Hepatocyte (in vitro differentiated cells): Measurements from ENCODE around the gene ZNF787. TPM values are rescaled to one million over a fixed set of nuclear protein-coding genes. Genes with fewer than 3 reads are reported as not detected.

Experiments used
- DNase-seq: peaks from one replicate; pipeline ENCODE4 v3.0.0-alpha.2; 2016; ENCODE audit warnings: low spot score
- H2AFZ ChIP-seq: fragments of 200-600 bp; sonication (generic); 2 replicates; pipeline ENCODE4 v1.6.0; 2016; ENCODE audit warnings: antibody characterized with exemption, mild to moderate bottlenecking
- H3K27ac ChIP-seq: fragments of 200-600 bp; sonication (generic); 2 replicates; pipeline ENCODE4 v1.5.1; 2016; ENCODE audit warnings: mild to moderate bottlenecking
- H3K27me3 ChIP-seq: fragments of 200-600 bp; sonication (generic); 2 replicates; pipeline ENCODE4 v1.6.1; 2016
- H3K36me3 ChIP-seq: fragments of 200-600 bp; sonication (generic); replicated peaks from 2 replicates; pipeline ENCODE4 v1.5.1; 2016; ENCODE audit warnings: low read depth; ENCODE audit not compliant: insufficient read depth
- H3K4me1 ChIP-seq: fragments of 200-600 bp; sonication (generic); 2 replicates; pipeline ENCODE4 v1.5.1; 2016; ENCODE audit warnings: mild to moderate bottlenecking, moderate library complexity; ENCODE audit not compliant: insufficient read depth
- H3K4me2 ChIP-seq: fragments of 200-600 bp; sonication (generic); 2 replicates; pipeline ENCODE4 v1.6.0; 2016
- H3K4me3 ChIP-seq: fragments of 200-600 bp; sonication (generic); 2 replicates; pipeline ENCODE4 v1.5.1; 2016; ENCODE audit warnings: mild to moderate bottlenecking
- H3K79me2 ChIP-seq: fragments of 200-600 bp; sonication (generic); 2 replicates; pipeline ENCODE4 v1.6.0; 2017; ENCODE audit warnings: mild to moderate bottlenecking
- H3K9me2 ChIP-seq: fragments of 200-600 bp; sonication (generic); replicated peaks from 2 replicates; pipeline ENCODE4 v1.6.0; 2017; ENCODE audit warnings: mild to moderate bottlenecking; ENCODE audit not compliant: insufficient read depth
- H3K9me3 ChIP-seq: fragments of 200-600 bp; sonication (generic); 2 replicates; pipeline ENCODE4 v1.5.1; 2016; ENCODE audit warnings: low read depth, mild to moderate bottlenecking
- H4K20me1 ChIP-seq: fragments of 200-600 bp; sonication (generic); 2 replicates; pipeline ENCODE4 v1.6.0; 2016; ENCODE audit warnings: mild to moderate bottlenecking; ENCODE audit not compliant: insufficient read depth, poor library complexity, severe bottlenecking
- EZH2 ChIP-seq: fragments of 200-600 bp; sonication (generic); IDR thresholded peaks from 2 replicates; pipeline ENCODE4 v1.6.1; 2016; ENCODE audit warnings: antibody characterized with exemption, mild to moderate bottlenecking, borderline replicate concordance
- EZH2phosphoT487 ChIP-seq: fragments of 200-600 bp; sonication (generic); IDR thresholded peaks from one replicate; pipeline ENCODE4 v1.6.1; 2018; ENCODE audit warnings: antibody characterized with exemption, mild to moderate bottlenecking, low read depth, moderate library complexity; ENCODE audit not compliant: unreplicated experiment, severe bottlenecking
- WGBS: methylation state at CpG from one replicate; pipeline ENCODE4 v1.1.6; 2016; ENCODE audit warnings: low lambda C conversion rate; ENCODE audit errors: missing lambda C conversion rate; 5-methylcytosine and 5-hydroxymethylcytosine counted together
- polyA plus RNA-seq: library from polyadenylated mRNA; unstranded; fragments of >200 nt; fragmentation: Nextera tagmentation; extraction: Ambion mirVana; gene quantifications from 2 replicates; pipeline ENCODE4 v1.2.1, GENCODE V29; 2016
- total RNA-seq: library from RNA; depleted of rRNA; stranded (reverse); fragments of >200 nt; gene quantifications from 2 replicates; pipeline ENCODE4 v1.2.3, GENCODE V29; 2014
- TF ChIP-seq, protein P1 (sequence below): fragments of 200-600 bp; sonication (generic); IDR thresholded peaks from 2 replicates; pipeline ENCODE4 v1.5.1; 2016; ENCODE audit warnings: antibody characterized with exemption, mild to moderate bottlenecking; ENCODE audit not compliant: poor library complexity

The ZNF787 gene
- total and polyA plus RNA-seq, 2 experiments from 2014 or later, result 23.5 to 24.9 TPM

DNA sequence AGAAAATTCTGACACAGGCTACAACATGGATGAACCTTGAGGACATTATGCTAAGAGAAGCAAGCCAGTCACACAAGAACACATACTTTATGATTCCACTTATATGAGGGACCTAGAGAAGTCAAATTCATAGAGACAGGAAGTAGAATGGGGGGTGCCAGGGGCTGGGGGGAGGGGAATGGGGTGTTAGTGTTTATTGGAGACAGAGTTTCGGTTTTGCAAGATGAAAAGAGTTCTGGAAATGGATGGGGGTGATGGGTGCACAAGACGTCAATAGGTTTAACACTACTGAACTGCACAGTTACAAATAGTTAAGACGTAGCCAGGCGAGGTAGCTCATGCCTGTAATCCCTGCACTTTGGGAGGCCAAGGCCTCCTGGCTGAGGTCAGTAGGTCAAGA is 3.5 kb upstream of the ZNF787 start:
- WGBS, result 86% methylated on average over 3 of the region's 4 CpGs
- no peaks in the 10 kb centered on the region for H3K27me3 ChIP-seq
- H3K9me3 ChIP-seq, result no peaks in the 10 kb centered on the region
- no peak overlapping the region for H3K4me3 ChIP-seq
- H3K4me2 ChIP-seq, result no peak overlapping the region
- peaks cover 3% of the 10 kb centered on the region for H3K4me1 ChIP-seq
- H3K36me3 ChIP-seq, result no peaks in the 10 kb centered on the region
- no peak for TF ChIP-seq EZH2
- no peaks in the 10 kb centered on the region for H3K9me2 ChIP-seq
- H2AFZ ChIP-seq, result no peak overlapping the region
- no peak overlapping the region for H3K27ac ChIP-seq
- H4K20me1 ChIP-seq, result peaks cover 7% of the 10 kb centered on the region
- DNase-seq, result no peak
- peaks cover 10% of the 10 kb centered on the region for H3K79me2 ChIP-seq

DNA sequence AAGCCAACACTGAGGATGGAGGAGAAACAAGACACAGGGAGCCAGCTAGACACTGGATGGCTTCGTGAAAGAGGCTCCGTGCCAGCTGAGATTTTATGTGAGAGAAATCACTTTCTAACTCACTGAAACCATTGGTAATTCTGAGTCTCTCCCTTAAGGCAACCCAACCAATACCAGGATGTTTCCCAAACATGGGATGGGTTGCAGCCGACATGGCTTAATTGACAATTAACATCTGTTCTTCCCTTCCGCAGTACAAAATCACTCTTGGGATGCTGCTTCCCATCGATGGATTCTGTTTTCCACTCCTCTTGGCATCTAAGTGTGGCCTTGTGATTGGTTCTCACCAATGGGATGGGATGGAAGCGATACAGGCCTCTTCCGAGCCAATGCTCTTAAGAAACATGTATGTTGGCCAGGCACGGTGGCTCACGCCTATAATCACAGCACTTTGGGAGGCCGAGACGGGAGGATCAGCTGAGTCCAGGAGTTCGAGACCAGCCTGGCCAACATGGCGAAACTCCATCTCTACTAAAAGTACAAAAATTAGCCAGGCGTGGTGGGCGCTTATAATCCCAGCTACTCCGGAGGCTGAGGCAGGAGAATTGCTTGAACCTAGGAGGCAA is 2.3 kb upstream of the ZNF787 start:
- Histone ChIP-seq H3K4me3 (no peak overlapping the region), H3K9me3 (no peaks in the 10 kb centered on the region), H3K36me3 (no peaks in the 10 kb centered on the region), H3K79me2 (peaks cover 22% of the 10 kb centered on the region), H3K9me2 (no peaks in the 10 kb centered on the region), H2AFZ (no peak overlapping the region), H3K4me2 (no peak overlapping the region), H4K20me1 (peaks cover 19% of the 10 kb centered on the region), H3K27ac (no peak overlapping the region), H3K4me1 (peaks cover 14% of the 10 kb centered on the region), H3K27me3 (no peaks in the 10 kb centered on the region)
- TF ChIP-seq, protein P1, sequence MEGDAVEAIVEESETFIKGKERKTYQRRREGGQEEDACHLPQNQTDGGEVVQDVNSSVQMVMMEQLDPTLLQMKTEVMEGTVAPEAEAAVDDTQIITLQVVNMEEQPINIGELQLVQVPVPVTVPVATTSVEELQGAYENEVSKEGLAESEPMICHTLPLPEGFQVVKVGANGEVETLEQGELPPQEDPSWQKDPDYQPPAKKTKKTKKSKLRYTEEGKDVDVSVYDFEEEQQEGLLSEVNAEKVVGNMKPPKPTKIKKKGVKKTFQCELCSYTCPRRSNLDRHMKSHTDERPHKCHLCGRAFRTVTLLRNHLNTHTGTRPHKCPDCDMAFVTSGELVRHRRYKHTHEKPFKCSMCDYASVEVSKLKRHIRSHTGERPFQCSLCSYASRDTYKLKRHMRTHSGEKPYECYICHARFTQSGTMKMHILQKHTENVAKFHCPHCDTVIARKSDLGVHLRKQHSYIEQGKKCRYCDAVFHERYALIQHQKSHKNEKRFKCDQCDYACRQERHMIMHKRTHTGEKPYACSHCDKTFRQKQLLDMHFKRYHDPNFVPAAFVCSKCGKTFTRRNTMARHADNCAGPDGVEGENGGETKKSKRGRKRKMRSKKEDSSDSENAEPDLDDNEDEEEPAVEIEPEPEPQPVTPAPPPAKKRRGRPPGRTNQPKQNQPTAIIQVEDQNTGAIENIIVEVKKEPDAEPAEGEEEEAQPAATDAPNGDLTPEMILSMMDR, result no peak
- no peak for TF ChIP-seq EZH2phosphoT487
- TF ChIP-seq EZH2, result no peak
- 96% methylated on average over 16 of the region's 16 CpGs for WGBS
- no peak for DNase-seq

DNA sequence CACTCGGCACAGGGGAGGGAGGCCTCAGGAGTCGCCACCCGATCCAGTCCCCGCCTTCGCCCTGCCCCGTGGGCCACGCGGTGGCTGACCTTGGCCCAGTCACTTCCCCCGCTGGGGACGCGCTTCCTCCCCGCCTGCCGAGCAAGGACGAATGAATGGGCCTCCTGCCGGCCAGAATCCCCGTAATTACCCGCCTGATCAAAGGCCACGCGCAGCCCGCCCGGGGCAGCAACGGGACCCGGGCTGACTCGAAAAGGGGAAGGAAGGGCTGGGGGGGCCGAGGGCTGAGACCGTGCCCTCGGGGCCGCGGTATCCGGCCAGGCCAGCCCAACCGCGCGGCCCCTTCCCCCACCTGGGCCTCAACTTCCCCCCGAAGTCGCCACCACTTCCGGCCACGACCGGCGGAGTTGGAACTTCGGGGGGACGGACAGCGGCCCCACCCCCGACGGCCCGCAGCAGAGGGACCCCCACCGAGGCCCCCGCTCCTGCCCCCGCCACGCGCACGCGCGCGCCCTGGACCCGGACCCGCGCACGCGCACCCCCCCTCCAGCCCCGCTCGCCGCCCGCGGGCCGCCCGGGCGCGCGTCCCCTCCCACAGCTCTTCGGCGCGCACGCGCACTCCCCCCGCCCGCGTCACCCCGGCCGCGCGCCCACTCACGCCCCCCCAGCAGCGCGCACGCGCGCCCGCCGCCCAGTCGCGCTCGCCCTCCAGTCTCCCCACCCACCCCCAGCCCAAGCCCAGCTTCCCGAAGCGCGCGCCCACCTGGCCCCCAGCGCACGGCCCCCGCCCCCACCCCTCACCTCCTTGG is 520 bp downstream of the ZNF787 start:
- WGBS, result 0% methylated on average over 16 of the region's 99 CpGs
- Histone ChIP-seq H3K36me3 (no peaks in the 10 kb centered on the region), H3K27me3 (no peaks in the 10 kb centered on the region), H3K9me2 (no peaks in the 10 kb centered on the region), H3K27ac (peak overlapping the region; percentile 98), H3K9me3 (no peaks in the 10 kb centered on the region), H3K4me2 (peak overlapping the region; percentile 96), H3K4me1 (peaks cover 14% of the 10 kb centered on the region), H2AFZ (no peak overlapping the region), H3K79me2 (peaks cover 50% of the 10 kb centered on the region), H4K20me1 (peaks cover 46% of the 10 kb centered on the region), H3K4me3 (peak overlapping the region; percentile 65)
- DNase-seq, result peak; percentile 89
- TF ChIP-seq EZH2phosphoT487 (no peak), EZH2 (no peak)
- TF ChIP-seq, protein P1, result no peak

DNA sequence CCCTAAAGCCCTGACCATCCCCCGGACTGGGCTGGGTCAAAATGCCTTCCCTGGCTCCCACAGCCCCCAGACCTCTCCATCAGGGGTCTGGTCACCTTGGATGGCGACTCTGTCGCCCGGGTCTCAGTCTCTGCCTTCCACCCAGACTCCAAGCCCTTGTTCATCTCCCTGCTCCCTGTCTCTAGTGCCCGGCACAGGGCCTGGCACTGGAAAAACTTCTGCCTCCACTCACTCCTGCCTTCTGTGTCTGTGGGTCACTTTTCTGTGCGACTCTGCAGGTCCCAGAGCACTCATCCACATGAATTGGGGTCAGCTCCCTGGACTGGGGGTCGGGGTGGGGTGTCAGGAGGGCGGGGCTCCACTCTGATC is 1.1 kb downstream of the ZNF787 start:
- H4K20me1 ChIP-seq, result peaks cover 49% of the 10 kb centered on the region
- H3K27ac ChIP-seq, result peak overlapping the region; percentile 98
- peak overlapping the region; percentile 57 for H3K4me3 ChIP-seq
- H3K9me3 ChIP-seq, result no peaks in the 10 kb centered on the region
- H3K79me2 ChIP-seq, result peaks cover 55% of the 10 kb centered on the region
- DNase-seq, result no peak
- H3K9me2 ChIP-seq, result no peaks in the 10 kb centered on the region
- no peak overlapping the region for H2AFZ ChIP-seq
- H3K4me1 ChIP-seq, result peaks cover 15% of the 10 kb centered on the region
- TF ChIP-seq, protein P1, result no peak
- no peak for TF ChIP-seq EZH2
- TF ChIP-seq EZH2phosphoT487, result no peak
- peak overlapping the region; percentile 96 for H3K4me2 ChIP-seq
- 26% methylated on average over 8 of the region's 8 CpGs for WGBS
- H3K27me3 ChIP-seq, result no peaks in the 10 kb centered on the region
- no peaks in the 10 kb centered on the region for H3K36me3 ChIP-seq
